CD14-positive monocyte (primary cell): ENCODE measurements around the gene APOBEC3A. TPM values are rescaled to one million over a fixed set of nuclear protein-coding genes. Genes with fewer than 3 reads are reported as not detected.

Source experiments
- DNase-seq, 3 donors: peaks; one replicate each; pipeline ENCODE4 v3.0.0-alpha.2; 2011 to 2022
- H2AFZ ChIP-seq: 2 replicates; pipeline ENCODE4 v1.6.0; 2012; ENCODE audit warnings: mild to moderate bottlenecking, low read depth, low read length, inconsistent platforms; ENCODE audit not compliant: insufficient read depth, poor library complexity, severe bottlenecking
- H3K27ac ChIP-seq, 2 donors: 1 replicate in 1 of 2; 2 replicates in 1 of 2; pipeline ENCODE4 v1.5.1; 2012 to 2013; ENCODE audit warnings: low read length in 2 of 2, control low read depth in 1 of 2, inconsistent platforms in 1 of 2, low read depth in 1 of 2, mild to moderate bottlenecking in 1 of 2
- H3K27me3 ChIP-seq, 2 donors: one replicate each; pipeline versions ENCODE4 v1.6.0 to v1.6.1; 2011 to 2013; ENCODE audit warnings: low read length in 2 of 2; ENCODE audit not compliant: control insufficient read depth in 2 of 2, insufficient read depth in 2 of 2
- H3K36me3 ChIP-seq, 2 donors: replicated peaks in 1 of 2; 1 replicate in 1 of 2; 2 replicates in 1 of 2; pipeline versions ENCODE4 v1.5.1 to v1.6.1; 2012 to 2013; ENCODE audit warnings: low read length in 2 of 2, control low read depth in 1 of 2, inconsistent platforms in 1 of 2, mild to moderate bottlenecking in 1 of 2; ENCODE audit not compliant: insufficient read depth in 2 of 2, control insufficient read depth in 1 of 2
- H3K4me1 ChIP-seq, 2 donors: 1 replicate in 1 of 2; 2 replicates in 1 of 2; pipeline versions ENCODE4 v1.5.1 to v1.6.1; 2012 to 2013; ENCODE audit warnings: low read length in 2 of 2, control low read depth in 1 of 2, inconsistent platforms in 1 of 2, mild to moderate bottlenecking in 1 of 2, moderate library complexity in 1 of 2; ENCODE audit not compliant: insufficient read depth in 2 of 2, control insufficient read depth in 1 of 2
- H3K4me2 ChIP-seq: replicated peaks from 2 replicates; pipeline ENCODE3; 2012; ENCODE audit warnings: low read length, moderate library complexity, mild to moderate bottlenecking; ENCODE audit not compliant: poor library complexity, severe bottlenecking; ENCODE audit errors: extremely low read depth
- H3K4me3 ChIP-seq, 3 experiments: fragments of 200-600 bp in 1 of 3; sonication (generic) in 1 of 3; replicated peaks in 1 of 3; 1 replicate in 2 of 3; 2 replicates in 1 of 3; pipeline ENCODE4 v1.5.1; 2011 to 2013; ENCODE audit warnings: low read length in 3 of 3, mild to moderate bottlenecking in 3 of 3, control low read depth in 2 of 3, low read depth in 2 of 3, inconsistent platforms in 1 of 3, moderate library complexity in 1 of 3
- H3K79me2 ChIP-seq: 2 replicates; pipeline ENCODE4 v1.6.0; 2012; ENCODE audit warnings: mild to moderate bottlenecking, control low read depth, inconsistent platforms, low read length, moderate library complexity; ENCODE audit not compliant: insufficient read depth
- H3K9ac ChIP-seq: 2 replicates; pipeline ENCODE4 v1.6.0; 2017; ENCODE audit warnings: low read length, mild to moderate bottlenecking; ENCODE audit not compliant: insufficient read depth, poor library complexity, severe bottlenecking
- H3K9me3 ChIP-seq, 2 donors: replicated peaks in 1 of 2; 1 replicate in 1 of 2; 2 replicates in 1 of 2; pipeline versions ENCODE4 v1.5.1 to v1.6.1; 2012 to 2013; ENCODE audit warnings: low read length in 2 of 2, control low read depth in 1 of 2; ENCODE audit not compliant: control insufficient read depth in 1 of 2, insufficient read depth in 1 of 2
- H4K20me1 ChIP-seq: 2 replicates; pipeline ENCODE4 v1.6.0; 2012; ENCODE audit warnings: mild to moderate bottlenecking, low read length, control low read depth, moderate library complexity; ENCODE audit not compliant: insufficient read depth
- H3K27ac Mint-ChIP-seq, 7 donors: one replicate each; pipeline ENCODE4 v1.8.0; 2020; ENCODE audit warnings: mild to moderate bottlenecking in 7 of 7, mixed read lengths in 7 of 7, moderate library complexity in 6 of 7, inconsistent platforms in 2 of 7
- H3K27me3 Mint-ChIP-seq, 3 donors: one replicate each; pipeline ENCODE4 v1.8.0; 2021 to 2022; ENCODE audit warnings: low read depth in 3 of 3, mild to moderate bottlenecking in 3 of 3, mixed read lengths in 3 of 3, moderate library complexity in 3 of 3, inconsistent platforms in 1 of 3
- H3K36me3 Mint-ChIP-seq, 2 donors: one replicate each; pipeline ENCODE4 v1.8.0; 2020; ENCODE audit warnings: mixed read lengths in 2 of 2, inconsistent platforms in 1 of 2, mild to moderate bottlenecking in 1 of 2
- H3K4me1 Mint-ChIP-seq: one replicate; pipeline ENCODE4 v1.8.0; 2020; ENCODE audit warnings: mild to moderate bottlenecking, mixed read lengths
- H3K4me3 Mint-ChIP-seq, 2 donors: one replicate each; pipeline ENCODE4 v1.8.0; 2020; ENCODE audit warnings: mild to moderate bottlenecking in 2 of 2, mixed read lengths in 2 of 2, moderate library complexity in 1 of 2
- H3K9me3 Mint-ChIP-seq, 7 donors: one replicate each; pipeline ENCODE4 v1.8.0; 2020 to 2022; ENCODE audit warnings: mixed read lengths in 7 of 7, mild to moderate bottlenecking in 6 of 7, moderate library complexity in 6 of 7, inconsistent platforms in 2 of 7
- WGBS: methylation state at CpG from one replicate; pipeline ENCODE4 v1.1.5; 2013; ENCODE audit warnings: missing lambda C conversion rate; ENCODE audit not compliant: insufficient coverage; 5-methylcytosine and 5-hydroxymethylcytosine counted together
- intact Hi-C, 2 donors: fragments of 100-400 bp; cut with micrococcal nuclease; formaldehyde crosslinking; loops; one replicate each; pipeline versions ENCODE4 v1.15.0 to v1.15.1; 2023
- polyA plus RNA-seq, 3 donors: library from polyadenylated mRNA; depleted of rRNA in 1 of 3; unstranded in 2 of 3; stranded (reverse) in 1 of 3; fragments of 300-500 nt in 2 of 3; fragments of >200 nt in 1 of 3; fragmentation: Illumina TruSeq in 2 of 3; gene quantifications; 1 replicate in 2 of 3; 2 replicates in 1 of 3; pipeline ENCODE4 v1.2.3, GENCODE V29; 2012 to 2021
- TF ChIP-seq, protein P1 (sequence below): fragments of 200-600 bp; IDR thresholded peaks from one replicate; pipeline ENCODE4 v1.8.0; 2022; ENCODE audit warnings: antibody characterized with exemption, mild to moderate bottlenecking

The APOBEC3A gene
- polyA plus RNA-seq, 3 donors = 233 to 845 (median 247) TPM

DNA sequence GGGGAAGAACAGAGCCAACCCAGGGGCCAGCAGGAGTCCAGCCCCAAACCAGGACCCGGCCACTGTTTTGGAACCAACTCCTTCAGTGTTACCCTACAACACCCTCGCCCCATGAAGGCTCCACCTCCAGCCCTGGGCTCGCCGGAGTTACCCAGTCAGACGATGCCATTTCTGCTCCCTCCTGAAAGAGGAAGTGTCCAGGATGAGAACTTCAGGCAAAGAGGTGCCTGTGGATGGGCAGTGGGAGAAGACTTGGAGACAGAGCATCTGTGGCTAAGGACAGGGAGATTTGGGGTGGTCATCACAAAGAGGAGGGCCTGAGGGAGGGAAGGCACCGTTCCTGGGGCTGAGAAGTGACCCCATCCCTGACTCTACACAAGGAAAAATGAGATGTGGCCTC lies 38.7 kb downstream of the APOBEC3A start:
- Histone ChIP-seq H3K9me3 (peaks cover 4% of the 10 kb centered on the region in 2 donors), H4K20me1 (no peaks in the 10 kb centered on the region), H3K4me2 (no peak overlapping the region), H3K36me3 (no peaks in the 10 kb centered on the region), H3K27ac (no peak overlapping the region), H3K79me2 (no peaks in the 10 kb centered on the region), H3K4me3 (no peak overlapping the region), H3K9ac (no peak overlapping the region), H3K4me1 (no peaks in the 10 kb centered on the region), H3K27me3 (no peaks in the 10 kb centered on the region), H2AFZ (no peak overlapping the region)
- H3K36me3 Mint-ChIP-seq = peaks cover 4 to 14% of the 10 kb centered on the region in 2 donors
- TF ChIP-seq, protein P1, sequence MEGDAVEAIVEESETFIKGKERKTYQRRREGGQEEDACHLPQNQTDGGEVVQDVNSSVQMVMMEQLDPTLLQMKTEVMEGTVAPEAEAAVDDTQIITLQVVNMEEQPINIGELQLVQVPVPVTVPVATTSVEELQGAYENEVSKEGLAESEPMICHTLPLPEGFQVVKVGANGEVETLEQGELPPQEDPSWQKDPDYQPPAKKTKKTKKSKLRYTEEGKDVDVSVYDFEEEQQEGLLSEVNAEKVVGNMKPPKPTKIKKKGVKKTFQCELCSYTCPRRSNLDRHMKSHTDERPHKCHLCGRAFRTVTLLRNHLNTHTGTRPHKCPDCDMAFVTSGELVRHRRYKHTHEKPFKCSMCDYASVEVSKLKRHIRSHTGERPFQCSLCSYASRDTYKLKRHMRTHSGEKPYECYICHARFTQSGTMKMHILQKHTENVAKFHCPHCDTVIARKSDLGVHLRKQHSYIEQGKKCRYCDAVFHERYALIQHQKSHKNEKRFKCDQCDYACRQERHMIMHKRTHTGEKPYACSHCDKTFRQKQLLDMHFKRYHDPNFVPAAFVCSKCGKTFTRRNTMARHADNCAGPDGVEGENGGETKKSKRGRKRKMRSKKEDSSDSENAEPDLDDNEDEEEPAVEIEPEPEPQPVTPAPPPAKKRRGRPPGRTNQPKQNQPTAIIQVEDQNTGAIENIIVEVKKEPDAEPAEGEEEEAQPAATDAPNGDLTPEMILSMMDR = no peak
- peaks cover 8 to 26% (median 13%) of the 10 kb centered on the region in 3 donors for H3K27me3 Mint-ChIP-seq
- peaks cover 13% of the 10 kb centered on the region for H3K4me1 Mint-ChIP-seq
- WGBS = 100% methylated on average over 1 of the region's 6 CpGs
- peaks cover 3 to 14% (median 9%) of the 10 kb centered on the region in 7 donors for H3K9me3 Mint-ChIP-seq
- no peak for DNase-seq
- H3K4me3 Mint-ChIP-seq = no peak overlapping the region
- intact Hi-C loops = no loop called here
- H3K27ac Mint-ChIP-seq = peak overlapping the region in 1 of 7 donors; percentile 2

DNA sequence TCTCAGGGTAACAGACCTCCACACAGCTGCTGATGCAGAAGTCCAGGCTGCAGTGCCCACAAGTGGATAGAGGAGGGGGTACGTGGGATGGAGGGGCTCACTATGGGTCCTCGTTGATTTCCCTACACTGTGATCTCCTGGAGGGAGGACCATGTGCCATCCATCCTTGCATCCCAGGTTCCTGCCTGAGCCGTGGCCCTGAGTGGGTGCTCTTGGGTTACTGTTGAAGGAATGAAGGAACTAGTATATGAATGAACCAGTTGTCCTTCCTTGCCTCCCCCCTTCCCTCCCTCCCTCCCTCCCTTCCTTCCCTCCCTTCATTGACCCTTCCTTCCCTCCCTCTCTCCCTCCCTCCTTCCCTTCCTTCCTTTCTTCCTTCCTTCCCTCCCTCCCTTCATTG lies 40.1 kb downstream of the APOBEC3A start:
- Mint-ChIP-seq H3K27me3 (peaks cover 16 to 28% (median 21%) of the 10 kb centered on the region in 3 donors), H3K4me3 (no peak overlapping the region), H3K36me3 (peaks cover 4 to 7% of the 10 kb centered on the region in 2 donors), H3K27ac (no peak overlapping the region), H3K4me1 (peaks cover 12% of the 10 kb centered on the region), H3K9me3 (peaks cover 3 to 14% (median 9%) of the 10 kb centered on the region in 7 donors)
- Histone ChIP-seq H3K27ac (no peak overlapping the region), H2AFZ (no peak overlapping the region), H3K27me3 (no peaks in the 10 kb centered on the region), H3K9ac (no peak overlapping the region), H3K36me3 (no peaks in the 10 kb centered on the region), H4K20me1 (no peaks in the 10 kb centered on the region), H3K4me1 (no peaks in the 10 kb centered on the region), H3K4me2 (no peak overlapping the region), H3K79me2 (no peaks in the 10 kb centered on the region), H3K4me3 (no peak overlapping the region), H3K9me3 (peaks cover 4% of the 10 kb centered on the region in 2 donors)
- DNase-seq = no peak
- TF ChIP-seq, protein P1 = no peak
- intact Hi-C loops = no loop called here
- WGBS = no CpG with 5 or more reads among the region's 3 CpGs
